ENCODE results near the gene SLC26A1. TPM values are rescaled to one million over a fixed set of nuclear protein-coding genes. Genes with fewer than 3 reads are reported as not detected.

The SLC26A1 gene
- total RNA-seq, 1 donor from 2014 or later = not detected

DNA sequence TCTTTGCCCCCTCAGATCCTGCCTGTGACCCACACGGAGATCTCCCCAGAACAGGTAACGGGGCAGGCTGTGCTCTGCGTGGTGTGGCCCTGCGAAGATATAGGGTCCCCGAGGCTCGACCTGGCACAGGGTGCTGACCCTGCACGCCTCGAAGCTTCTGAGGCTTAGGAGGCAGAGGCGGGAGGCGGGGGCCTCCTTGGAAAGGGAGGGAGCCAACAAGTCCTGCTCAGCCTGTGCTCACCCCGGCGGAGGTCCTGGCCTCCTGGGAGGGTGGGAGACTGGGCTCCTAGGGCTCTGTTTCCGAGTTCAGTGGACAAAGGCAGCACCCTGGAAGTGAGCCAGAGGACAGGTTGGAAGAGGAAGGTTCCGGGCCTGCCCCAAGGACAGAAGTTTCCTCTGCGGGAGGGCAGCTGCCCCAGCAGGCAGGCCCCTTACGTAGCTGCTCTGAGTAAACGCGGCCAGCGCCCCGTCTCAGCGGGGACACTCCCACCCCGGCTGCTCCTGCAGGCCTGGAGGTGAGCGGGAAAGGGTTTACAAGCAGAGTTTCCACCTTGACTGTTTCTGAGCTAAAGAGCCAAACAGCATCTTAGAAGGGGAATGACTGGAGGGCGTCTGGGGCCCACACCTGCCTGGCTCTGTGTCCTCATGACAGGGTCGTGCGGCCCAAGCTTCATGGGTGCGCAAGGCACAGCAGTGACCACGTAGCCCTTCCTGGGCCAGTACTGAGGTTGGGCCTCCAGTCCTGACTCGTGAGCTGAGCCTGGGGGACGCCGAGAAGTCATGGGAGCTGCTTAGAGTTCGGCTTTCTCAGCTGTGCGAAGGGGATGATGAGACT is 44.9 kb downstream of the SLC26A1 start:
- peaks cover 16% of the 10 kb centered on the region for H3K4me1 ChIP-seq
- no peaks in the 10 kb centered on the region for H4K20me1 ChIP-seq (ENCODE audit: low read depth)
- H3K9me3 ChIP-seq (ENCODE audit: low read depth) = no peaks in the 10 kb centered on the region
- no peak for TF ChIP-seq EZH2phosphoT487 (IDR thresholded peaks at IDR 0.05)
- TF ChIP-seq EZH2 (IDR thresholded peaks at IDR 0.05) = no peak
- TF ChIP-seq, protein P1, sequence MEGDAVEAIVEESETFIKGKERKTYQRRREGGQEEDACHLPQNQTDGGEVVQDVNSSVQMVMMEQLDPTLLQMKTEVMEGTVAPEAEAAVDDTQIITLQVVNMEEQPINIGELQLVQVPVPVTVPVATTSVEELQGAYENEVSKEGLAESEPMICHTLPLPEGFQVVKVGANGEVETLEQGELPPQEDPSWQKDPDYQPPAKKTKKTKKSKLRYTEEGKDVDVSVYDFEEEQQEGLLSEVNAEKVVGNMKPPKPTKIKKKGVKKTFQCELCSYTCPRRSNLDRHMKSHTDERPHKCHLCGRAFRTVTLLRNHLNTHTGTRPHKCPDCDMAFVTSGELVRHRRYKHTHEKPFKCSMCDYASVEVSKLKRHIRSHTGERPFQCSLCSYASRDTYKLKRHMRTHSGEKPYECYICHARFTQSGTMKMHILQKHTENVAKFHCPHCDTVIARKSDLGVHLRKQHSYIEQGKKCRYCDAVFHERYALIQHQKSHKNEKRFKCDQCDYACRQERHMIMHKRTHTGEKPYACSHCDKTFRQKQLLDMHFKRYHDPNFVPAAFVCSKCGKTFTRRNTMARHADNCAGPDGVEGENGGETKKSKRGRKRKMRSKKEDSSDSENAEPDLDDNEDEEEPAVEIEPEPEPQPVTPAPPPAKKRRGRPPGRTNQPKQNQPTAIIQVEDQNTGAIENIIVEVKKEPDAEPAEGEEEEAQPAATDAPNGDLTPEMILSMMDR (IDR thresholded peaks at IDR 0.05) = no peak
- H3K4me1 Mint-ChIP-seq = peaks cover 14% of the 10 kb centered on the region
- no peaks in the 10 kb centered on the region for H3K36me3 ChIP-seq
- no peak overlapping the region for H2AFZ ChIP-seq (replicated peaks)
- H3K36me3 Mint-ChIP-seq = no peaks in the 10 kb centered on the region
- H3F3A ChIP-seq (ENCODE audit: low read depth) = peaks cover 4% of the 10 kb centered on the region
- H3K4me3 Mint-ChIP-seq = no peak overlapping the region
- DNase-seq (ENCODE audit: low spot score) = no peak
- no peak overlapping the region for H3K27ac ChIP-seq
- peaks cover 6% of the 10 kb centered on the region for H3K27me3 ChIP-seq
- no peaks in the 10 kb centered on the region for H3K9me3 Mint-ChIP-seq
- peak overlapping the region; percentile 20 for H3K9ac ChIP-seq
- no peaks in the 10 kb centered on the region for H3K79me2 ChIP-seq (ENCODE audit: low read depth)
- H3K27me3 Mint-ChIP-seq (ENCODE audit: insufficient read depth, low read depth) = peaks cover 3% of the 10 kb centered on the region
- no peak overlapping the region for H3K4me3 ChIP-seq
- no peak overlapping the region for H3K4me2 ChIP-seq
- no peak overlapping the region for H3K27ac Mint-ChIP-seq

DNA sequence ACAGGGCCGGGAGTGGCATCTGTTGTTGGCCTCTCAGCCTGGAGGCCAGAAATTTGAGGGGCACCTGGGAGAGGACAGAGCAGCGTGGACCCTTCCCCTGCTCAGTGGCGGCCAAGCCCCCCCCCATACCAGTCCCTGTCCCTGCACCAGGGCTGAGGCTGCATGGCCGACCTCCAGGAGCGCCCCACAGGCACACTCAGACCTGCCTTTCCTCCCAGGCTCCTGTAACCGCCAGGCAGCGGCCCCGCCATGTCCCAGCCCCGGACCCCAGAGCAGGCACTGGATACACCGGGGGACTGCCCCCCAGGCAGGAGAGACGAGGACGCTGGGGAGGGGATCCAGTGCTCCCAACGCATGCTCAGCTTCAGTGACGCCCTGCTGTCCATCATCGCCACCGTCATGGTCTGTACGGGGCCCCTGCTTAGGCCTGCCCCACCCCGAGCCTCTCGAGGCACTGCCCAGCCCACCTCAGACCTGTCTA is 45.7 kb downstream of the SLC26A1 start:
- H3K4me3 ChIP-seq = no peak overlapping the region
- H3K9ac ChIP-seq = no peak overlapping the region
- H3K27ac ChIP-seq = no peak overlapping the region
- H3K79me2 ChIP-seq (ENCODE audit: low read depth) = no peaks in the 10 kb centered on the region
- no peaks in the 10 kb centered on the region for H3K9me3 ChIP-seq (ENCODE audit: low read depth)
- Mint-ChIP-seq H3K36me3 (no peaks in the 10 kb centered on the region), H3K27me3 (ENCODE audit: insufficient read depth, low read depth) (peaks cover 3% of the 10 kb centered on the region), H3K9me3 (no peaks in the 10 kb centered on the region), H3K4me3 (no peak overlapping the region), H3K4me1 (peaks cover 14% of the 10 kb centered on the region), H3K27ac (no peak overlapping the region)
- no peak for DNase-seq (ENCODE audit: low spot score)
- H3F3A ChIP-seq (ENCODE audit: low read depth) = peaks cover 4% of the 10 kb centered on the region
- H3K27me3 ChIP-seq = peaks cover 6% of the 10 kb centered on the region
- no peaks in the 10 kb centered on the region for H4K20me1 ChIP-seq (ENCODE audit: low read depth)
- H3K4me2 ChIP-seq = no peak overlapping the region
- TF ChIP-seq, protein P1 (IDR thresholded peaks at IDR 0.05) = no peak
- TF ChIP-seq EZH2 (IDR thresholded peaks at IDR 0.05) (no peak), EZH2phosphoT487 (IDR thresholded peaks at IDR 0.05) (no peak)
- peaks cover 16% of the 10 kb centered on the region for H3K4me1 ChIP-seq
- H2AFZ ChIP-seq (replicated peaks) = no peak overlapping the region
- H3K36me3 ChIP-seq = no peaks in the 10 kb centered on the region

DNA sequence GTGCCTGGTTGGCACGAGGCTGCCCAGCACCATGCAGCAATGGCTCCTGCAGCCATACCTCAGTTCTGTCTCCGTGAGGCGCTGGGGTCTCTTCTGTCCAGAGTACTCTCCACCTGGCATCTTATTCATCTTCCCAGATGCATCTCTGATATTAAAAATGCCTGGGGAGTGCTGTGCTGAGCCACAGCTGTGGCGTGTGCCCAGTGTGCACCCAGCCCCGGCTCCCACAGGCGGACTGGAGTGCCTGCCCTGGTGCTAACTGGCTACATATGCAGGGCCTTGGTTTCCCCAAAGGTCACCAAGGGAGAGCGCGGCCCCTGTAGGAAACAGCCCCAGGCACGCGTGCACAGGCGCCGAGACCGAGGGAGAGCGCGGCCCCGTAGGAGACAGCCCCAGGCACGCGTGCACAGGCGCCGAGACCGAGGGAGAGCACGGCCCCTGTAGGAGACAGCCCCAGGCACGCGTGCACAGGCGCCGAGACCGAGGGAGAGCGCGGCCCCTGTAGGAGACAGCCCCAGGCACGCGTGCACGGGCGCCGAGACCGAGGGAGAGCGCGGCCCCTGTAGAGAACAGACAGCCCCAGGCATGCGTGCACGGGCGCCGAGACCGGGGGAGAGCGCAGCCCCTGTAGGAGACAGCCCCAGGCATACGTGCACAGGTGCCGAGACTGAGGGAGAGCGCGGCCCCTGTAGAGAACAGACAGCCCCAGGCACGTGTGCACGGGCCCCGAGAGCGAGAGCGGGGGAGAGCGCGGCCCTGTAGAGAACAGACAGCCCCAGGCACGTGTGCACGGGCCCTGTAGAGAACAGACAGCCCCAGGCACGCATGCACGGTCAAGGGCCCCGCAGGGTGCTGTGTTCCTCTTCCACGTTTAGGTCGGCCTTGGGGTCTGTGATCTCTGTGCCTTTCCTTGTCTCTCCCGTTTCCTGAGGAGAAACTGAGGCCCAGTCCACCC is 46.4 kb downstream of the SLC26A1 start:
- no peaks in the 10 kb centered on the region for H3K36me3 Mint-ChIP-seq
- Histone ChIP-seq H3K9me3 (ENCODE audit: low read depth) (no peaks in the 10 kb centered on the region), H3K79me2 (ENCODE audit: low read depth) (no peaks in the 10 kb centered on the region), H3K4me3 (no peak overlapping the region), H3K27me3 (peaks cover 6% of the 10 kb centered on the region), H3K9ac (no peak overlapping the region), H3K27ac (no peak overlapping the region), H4K20me1 (ENCODE audit: low read depth) (no peaks in the 10 kb centered on the region), H3K36me3 (no peaks in the 10 kb centered on the region), H3K4me2 (no peak overlapping the region), H3K4me1 (peaks cover 16% of the 10 kb centered on the region), H3F3A (ENCODE audit: low read depth) (peaks cover 4% of the 10 kb centered on the region), H2AFZ (replicated peaks) (no peak overlapping the region)
- no peak overlapping the region for H3K27ac Mint-ChIP-seq
- no peak for TF ChIP-seq EZH2 (IDR thresholded peaks at IDR 0.05)
- TF ChIP-seq, protein P1 (IDR thresholded peaks at IDR 0.05) = no peak
- TF ChIP-seq EZH2phosphoT487 (IDR thresholded peaks at IDR 0.05) = no peak
- no peaks in the 10 kb centered on the region for H3K9me3 Mint-ChIP-seq
- H3K27me3 Mint-ChIP-seq (ENCODE audit: insufficient read depth, low read depth) = peaks cover 2% of the 10 kb centered on the region
- no peak for DNase-seq (ENCODE audit: low spot score)
- no peak overlapping the region for H3K4me3 Mint-ChIP-seq
- H3K4me1 Mint-ChIP-seq = peaks cover 14% of the 10 kb centered on the region
